AG09309 (cell line): ENCODE results near the gene ALDH4A1.

Experiments
- DNase-seq: peaks from one replicate; pipeline ENCODE4 v3.0.0-alpha.2; 2010; ENCODE audit warnings: low read depth
- H3K4me3 ChIP-seq: 2 replicates; pipeline ENCODE4 v1.5.1; 2011; ENCODE audit warnings: mild to moderate bottlenecking, low read depth, low read length, moderate library complexity; ENCODE audit not compliant: control insufficient read depth
- CTCF ChIP-seq: IDR thresholded peaks from 2 replicates; pipeline ENCODE4 v1.5.1; 2011; ENCODE audit warnings: mild to moderate bottlenecking, low read depth, low read length, inconsistent platforms; ENCODE audit not compliant: insufficient read depth, control insufficient read depth; ENCODE audit errors: missing control alignments

ALDH4A1 gene

GRCh38 chr1:18943914-18944572, 41.7 kb upstream of the ALDH4A1 start:
- DNase-seq = no peak
- no peak overlapping the region for H3K4me3 ChIP-seq
- no peak for TF ChIP-seq CTCF

GRCh38 chr1:18943162-18943561, 40.8 kb upstream of the ALDH4A1 start:
- no peak overlapping the region for H3K4me3 ChIP-seq
- no peak for TF ChIP-seq CTCF
- no peak for DNase-seq

GRCh38 chr1:18942340-18942739, 40.0 kb upstream of the ALDH4A1 start:
- no peak for DNase-seq
- H3K4me3 ChIP-seq = no peak overlapping the region
- TF ChIP-seq CTCF = no peak

- no peak for TF ChIP-seq CTCF
- H3K4me3 ChIP-seq = no peak overlapping the region
- DNase-seq = no peak
These were observed 39.1 kb upstream of the ALDH4A1 start for GRCh38 chr1:18941221-18942141.

GRCh38 chr1:18940303-18941020, 38.1 kb upstream of the ALDH4A1 start:
- no peak for DNase-seq
- no peak for TF ChIP-seq CTCF

More at GRCh38 chr1:18940303-18941020, 38.1 kb upstream of the ALDH4A1 start:
- no peak overlapping the region for H3K4me3 ChIP-seq
